Astrocyte of the spinal cord (primary cell): ENCODE data around the gene SCNM1.

Source experiments
- DNase-seq: peaks from one replicate; pipeline ENCODE4 v3.0.0; 2011; ENCODE audit warnings: low read depth, low spot score
- H3K4me3 ChIP-seq: 2 replicates; pipeline ENCODE4 v1.5.1; 2011; ENCODE audit warnings: low read depth, mild to moderate bottlenecking, low read length, moderate library complexity
- in situ Hi-C: cut with HindIII; loops from 2 replicates; pipeline ENCODE4 v1.10.0; 2017; ENCODE audit warnings: low sequenced_read_pairs
- TF ChIP-seq, protein P1 (sequence below): IDR thresholded peaks from 2 replicates; pipeline ENCODE4 v1.5.1; 2012; ENCODE audit warnings: low read depth, mild to moderate bottlenecking, low read length, inconsistent platforms

Gene SCNM1

DNA sequence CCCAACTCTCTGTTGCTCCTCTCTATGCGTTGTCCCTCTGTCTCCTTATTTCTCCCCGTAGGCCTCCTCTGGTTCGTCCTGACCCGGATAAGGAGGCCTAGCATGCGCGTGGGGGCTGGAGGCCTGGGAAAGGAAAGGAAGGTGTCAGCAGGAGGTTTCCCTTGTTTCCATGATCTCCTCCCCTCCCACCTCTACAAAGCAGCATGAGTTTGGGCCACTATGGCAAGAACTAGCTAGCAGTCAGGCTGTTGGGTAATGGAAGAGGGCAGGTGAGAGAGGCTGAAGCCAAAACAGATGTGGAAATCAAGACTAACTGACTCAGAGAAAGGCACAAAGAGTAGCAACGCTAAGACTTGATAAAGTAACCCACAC lies 18.8 kb upstream of the SCNM1 start:
- TF ChIP-seq, protein P1, sequence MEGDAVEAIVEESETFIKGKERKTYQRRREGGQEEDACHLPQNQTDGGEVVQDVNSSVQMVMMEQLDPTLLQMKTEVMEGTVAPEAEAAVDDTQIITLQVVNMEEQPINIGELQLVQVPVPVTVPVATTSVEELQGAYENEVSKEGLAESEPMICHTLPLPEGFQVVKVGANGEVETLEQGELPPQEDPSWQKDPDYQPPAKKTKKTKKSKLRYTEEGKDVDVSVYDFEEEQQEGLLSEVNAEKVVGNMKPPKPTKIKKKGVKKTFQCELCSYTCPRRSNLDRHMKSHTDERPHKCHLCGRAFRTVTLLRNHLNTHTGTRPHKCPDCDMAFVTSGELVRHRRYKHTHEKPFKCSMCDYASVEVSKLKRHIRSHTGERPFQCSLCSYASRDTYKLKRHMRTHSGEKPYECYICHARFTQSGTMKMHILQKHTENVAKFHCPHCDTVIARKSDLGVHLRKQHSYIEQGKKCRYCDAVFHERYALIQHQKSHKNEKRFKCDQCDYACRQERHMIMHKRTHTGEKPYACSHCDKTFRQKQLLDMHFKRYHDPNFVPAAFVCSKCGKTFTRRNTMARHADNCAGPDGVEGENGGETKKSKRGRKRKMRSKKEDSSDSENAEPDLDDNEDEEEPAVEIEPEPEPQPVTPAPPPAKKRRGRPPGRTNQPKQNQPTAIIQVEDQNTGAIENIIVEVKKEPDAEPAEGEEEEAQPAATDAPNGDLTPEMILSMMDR: no peak
- in situ Hi-C loops: no loop called here
- no peak for DNase-seq
- H3K4me3 ChIP-seq: peak overlapping the region; percentile 61

DNA sequence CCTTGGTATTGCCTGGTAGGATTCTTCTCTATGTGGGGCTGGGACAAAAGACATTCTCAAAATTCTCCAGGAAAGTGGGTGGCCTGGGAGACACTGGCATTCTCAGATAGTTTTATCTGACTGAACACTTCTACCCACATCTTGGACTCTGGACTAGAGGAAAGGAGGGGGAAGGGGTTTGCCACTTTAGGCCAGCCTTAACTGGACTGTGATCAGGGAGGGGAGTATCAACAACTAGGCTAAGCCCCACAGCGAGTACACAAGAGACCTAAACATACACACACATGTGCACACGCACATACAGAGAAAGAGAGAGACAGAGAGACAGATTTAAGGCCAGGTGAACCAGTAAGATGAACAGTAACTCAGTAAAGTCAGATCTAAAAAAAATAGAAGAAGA lies 18.3 kb upstream of the SCNM1 start:
- no peak overlapping the region for H3K4me3 ChIP-seq

GRCh38 chr1:151156515-151156819 lies 9.5 kb upstream of the SCNM1 start, which contains the start of gene TNFAIP8L2:
Gene TNFAIP8L2, plus strand, starts transcription at chr1:151156649. Its CDS starts 2,049 bp downstream, at chr1:151158698.
- TF ChIP-seq, protein P1: no peak
- in situ Hi-C loops: no loop called here
- DNase-seq: no peak
- no peak within 1 kb of the TSS for H3K4me3 ChIP-seq

More for the DNA sequence above, 18.3 kb upstream of the SCNM1 start:
- TF ChIP-seq, protein P1: no peak
- no peak for DNase-seq
- in situ Hi-C loops: no loop called here

- TF ChIP-seq, protein P1: no peak
- no peak for DNase-seq
- in situ Hi-C loops: no loop called here
- no peak overlapping the region for H3K4me3 ChIP-seq
Observed at GRCh38 chr1:151157067-151157531, 8.8 kb upstream of the SCNM1 start.

DNA sequence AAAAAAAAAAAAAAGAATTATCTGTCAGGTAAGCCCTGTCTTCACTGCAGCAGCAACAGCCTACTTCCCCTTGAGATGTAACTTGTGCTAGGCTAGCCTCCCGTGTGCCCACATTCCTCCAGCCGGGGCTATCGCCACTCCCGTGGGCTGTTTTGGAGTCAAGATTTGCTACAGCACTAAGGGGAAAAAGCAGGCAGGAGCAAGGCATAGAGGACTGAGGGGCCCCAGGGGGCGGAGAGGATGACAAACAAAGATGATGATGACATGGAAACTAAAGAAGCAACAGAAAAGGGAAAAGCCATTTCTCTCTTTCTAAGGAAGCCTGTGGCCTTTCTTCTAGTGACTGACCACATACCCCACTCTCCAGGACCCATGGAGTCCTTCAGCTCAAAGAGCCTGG lies 7.6 kb upstream of the SCNM1 start:
- H3K4me3 ChIP-seq: no peak overlapping the region
- TF ChIP-seq, protein P1: no peak
- in situ Hi-C loops: no loop called here

DNA sequence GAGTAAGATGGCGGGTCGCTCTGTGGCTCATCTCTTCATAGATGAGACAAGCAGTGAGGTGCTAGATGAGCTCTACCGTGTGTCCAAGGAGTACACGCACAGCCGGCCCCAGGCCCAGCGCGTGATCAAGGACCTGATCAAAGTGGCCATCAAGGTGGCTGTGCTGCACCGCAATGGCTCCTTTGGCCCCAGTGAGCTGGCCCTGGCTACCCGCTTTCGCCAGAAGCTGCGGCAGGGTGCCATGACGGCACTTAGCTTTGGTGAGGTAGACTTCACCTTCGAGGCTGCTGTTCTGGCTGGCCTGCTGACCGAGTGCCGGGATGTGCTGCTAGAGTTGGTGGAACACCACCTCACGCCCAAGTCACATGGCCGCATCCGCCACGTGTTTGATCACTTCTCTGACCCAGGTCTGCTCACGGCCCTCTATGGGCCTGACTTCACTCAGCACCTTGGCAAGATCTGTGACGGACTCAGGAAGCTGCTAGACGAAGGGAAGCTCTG lies 7.1 kb upstream of the SCNM1 start:
- TF ChIP-seq, protein P1: no peak
- no peak for DNase-seq
- H3K4me3 ChIP-seq: no peak overlapping the region
- in situ Hi-C loops: no loop called here

More for the DNA sequence above, 7.6 kb upstream of the SCNM1 start:
- no peak for DNase-seq

DNA sequence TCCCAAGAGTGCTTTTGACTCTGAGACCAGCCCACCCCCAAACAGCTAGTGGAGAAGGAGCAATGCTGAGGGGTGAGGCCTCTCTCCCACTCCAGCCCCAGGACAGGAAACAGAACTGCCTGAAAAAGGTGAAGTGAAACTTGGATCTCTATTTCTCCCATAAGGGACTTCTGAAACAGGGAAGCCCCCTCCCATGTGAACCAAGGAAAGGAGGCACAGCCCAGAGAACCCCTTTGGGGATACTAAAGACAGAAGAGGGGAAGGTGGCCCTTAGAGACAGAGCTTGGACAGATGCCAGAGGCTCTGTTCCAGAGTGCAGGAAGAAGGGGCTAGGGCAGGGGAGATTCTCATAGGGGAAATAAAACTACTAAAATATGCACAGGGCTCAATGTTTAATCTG lies 6.6 kb upstream of the SCNM1 start:
- TF ChIP-seq, protein P1: no peak
- DNase-seq: no peak
- in situ Hi-C loops: no loop called here
- H3K4me3 ChIP-seq: no peak overlapping the region
